Uterus (tissue), 4 donors: ENCODE results near the gene FAM20A. TPM values are rescaled to one million over a fixed set of nuclear protein-coding genes. Genes with fewer than 3 reads are reported as not detected.

Source experiments
- DNase-seq, 2 donors: peaks; one replicate each; pipeline ENCODE4 v3.0.0-alpha.2; 2019 to 2020
- H3K27ac ChIP-seq, 2 donors: fragments of 200-600 bp; sonication (generic); 1 replicate in 1 of 2; 2 replicates in 1 of 2; pipeline ENCODE4 v1.5.1; 2016 to 2018
- H3K27me3 ChIP-seq, 2 donors: fragments of 200-600 bp; sonication (generic); one replicate each; pipeline ENCODE4 v1.5.1; 2018 to 2019; ENCODE audit warnings: control low read depth in 1 of 2
- H3K36me3 ChIP-seq, 2 donors: fragments of 200-600 bp; sonication (generic); one replicate each; pipeline ENCODE4 v1.5.1; 2019; ENCODE audit warnings: control low read depth in 1 of 2
- H3K4me1 ChIP-seq, 2 donors: fragments of 200-600 bp; sonication (generic); one replicate each; pipeline ENCODE4 v1.5.1; 2018 to 2019; ENCODE audit warnings: control low read depth in 1 of 2
- H3K4me3 ChIP-seq, 2 donors: fragments of 200-600 bp; sonication (generic); 1 replicate in 1 of 2; 2 replicates in 1 of 2; pipeline ENCODE4 v1.5.1; 2018 to 2019; ENCODE audit warnings: mild to moderate bottlenecking in 1 of 2
- H3K9me3 ChIP-seq, 2 donors: fragments of 200-600 bp; sonication (generic); one replicate each; pipeline ENCODE4 v1.5.1; 2019; ENCODE audit warnings: control low read depth in 1 of 2
- CTCF ChIP-seq, 4 experiments: fragments of 200-600 bp in 2 of 4; fragments of 450-650 bp in 2 of 4; sonication (generic) in 2 of 4; IDR thresholded peaks; one replicate each; pipeline ENCODE4 v1.5.1; 2016 to 2019; ENCODE audit warnings: antibody characterized with exemption in 4 of 4, mild to moderate bottlenecking in 2 of 4, moderate library complexity in 1 of 4
- POLR2A ChIP-seq, 2 donors: fragments of 450-650 bp; IDR thresholded peaks; one replicate each; pipeline ENCODE4 v1.6.1; 2016; ENCODE audit warnings: antibody characterized with exemption in 2 of 2, mild to moderate bottlenecking in 1 of 2, moderate library complexity in 1 of 2
- intact Hi-C: fragments of 100-400 bp; cut with DNase I; formaldehyde crosslinking; loops from one replicate; pipeline ENCODE4 v1.15.1; 2023; ENCODE audit warnings: low total_unique reads
- total RNA-seq, 4 donors: library from RNA; depleted of rRNA in 3 of 4; stranded (reverse); fragments of >200 nt in 3 of 4; gene quantifications; one replicate each; pipeline versions ENCODE4 v1.1.0 to v1.2.4, GENCODE V29; 2014 to 2023
- donor health status: DM: yes; HTN: yes; CAD: no.

FAM20A gene
- total RNA-seq, 4 donors from 2014 or later: under 0.01 to 40.3 (median 14.0) TPM

- peak overlapping the region; percentile 64 to 75 for H3K4me3 ChIP-seq
- no peaks in the 10 kb centered on the region for H3K27me3 ChIP-seq
- intact Hi-C loops: no loop called here
- peaks cover 0 to 3% of the 10 kb centered on the region in 2 donors for H3K4me1 ChIP-seq
- TF ChIP-seq POLR2A (IDR thresholded peaks at IDR 0.05) (no peak), CTCF (IDR thresholded peaks at IDR 0.05) (no peak)
- peak overlapping the region; percentile 99 for H3K27ac ChIP-seq
- no peaks in the 10 kb centered on the region for H3K9me3 ChIP-seq
- peak in 1 of 2 donors; percentile 22 for DNase-seq
- H3K36me3 ChIP-seq: no peaks in the 10 kb centered on the region
Measured at GRCh38 chr17:68512960-68513474, 88.2 kb downstream of the FAM20A start.

GRCh38 chr17:68512247-68512959 is 88.8 kb downstream of the FAM20A start, which contains the start of gene PRKAR1A:
Gene PRKAR1A, plus strand, starts transcription at chr17:68512430. Its CDS starts 2,970 bp downstream, at chr17:68515400.
- H3K4me3 ChIP-seq: peak within 1 kb of the TSS; percentile 64 to 75
- peak within 1 kb of the TSS; percentile 99 for H3K27ac ChIP-seq
- peaks cover 0 to 3% of the 10 kb centered on the region in 2 donors for H3K4me1 ChIP-seq
- peak; percentile 72 to 95 for TF ChIP-seq POLR2A (IDR thresholded peaks at IDR 0.05)
- TF ChIP-seq CTCF (IDR thresholded peaks at IDR 0.05): peak in 2 of 4 experiments; percentile 11 to 32
- no peaks in the 10 kb centered on the region for H3K27me3 ChIP-seq
- no peaks in the 10 kb centered on the region for H3K9me3 ChIP-seq
- peak; percentile 95 for DNase-seq
- intact Hi-C loops: no loop called here
- H3K36me3 ChIP-seq: no peaks in the 10 kb centered on the region

- intact Hi-C loops: no loop called here
Measured at GRCh38 chr17:68511671-68512246, 89.4 kb downstream of the FAM20A start.

GRCh38 chr17:68511254-68511670 is 89.9 kb downstream of the FAM20A start:
- Histone ChIP-seq H3K36me3 (no peaks in the 10 kb centered on the region), H3K4me1 (peaks cover 0 to 3% of the 10 kb centered on the region in 2 donors), H3K9me3 (no peaks in the 10 kb centered on the region), H3K27ac (peak overlapping the region; percentile 99), H3K4me3 (peak overlapping the region; percentile 64 to 75), H3K27me3 (no peaks in the 10 kb centered on the region)
- intact Hi-C loops: no loop called here
- peak in 1 of 2 donors; percentile 70 for DNase-seq
- TF ChIP-seq POLR2A (IDR thresholded peaks at IDR 0.05) (no peak), CTCF (IDR thresholded peaks at IDR 0.05) (no peak)

More at GRCh38 chr17:68511671-68512246, 89.4 kb downstream of the FAM20A start:
- H3K9me3 ChIP-seq: no peaks in the 10 kb centered on the region
- peak; percentile 88 to 89 for DNase-seq
- no peaks in the 10 kb centered on the region for H3K27me3 ChIP-seq
- H3K4me3 ChIP-seq: peak overlapping the region; percentile 64 to 75
- TF ChIP-seq CTCF (IDR thresholded peaks at IDR 0.05) (peak in 1 of 4 experiments; percentile 34), POLR2A (IDR thresholded peaks at IDR 0.05) (peak in 1 of 2 donors; percentile 46)
- H3K4me1 ChIP-seq: peaks cover 0 to 3% of the 10 kb centered on the region in 2 donors
- H3K36me3 ChIP-seq: no peaks in the 10 kb centered on the region
- H3K27ac ChIP-seq: peak overlapping the region; percentile 99
